GF-D8 (cell line): ENCODE data around the gene ZNF524.
A peak's percentile ranks its signal among the peaks of the same experiment; 100 is the strongest.
"Not testable (repeated sequence)": the region's sequence is repeated elsewhere in the genome, so short reads cannot be mapped to it uniquely, and the experiment has no call there.

Experiments
- DNase-seq: peaks from one replicate; lab custom pipeline; 2025; lab: John Stamatoyannopoulos, UW

The ZNF524 gene

GRCh38 chr19:55581823-55582223 is 18.3 kb upstream of the ZNF524 start:
- no peak for DNase-seq

DNA sequence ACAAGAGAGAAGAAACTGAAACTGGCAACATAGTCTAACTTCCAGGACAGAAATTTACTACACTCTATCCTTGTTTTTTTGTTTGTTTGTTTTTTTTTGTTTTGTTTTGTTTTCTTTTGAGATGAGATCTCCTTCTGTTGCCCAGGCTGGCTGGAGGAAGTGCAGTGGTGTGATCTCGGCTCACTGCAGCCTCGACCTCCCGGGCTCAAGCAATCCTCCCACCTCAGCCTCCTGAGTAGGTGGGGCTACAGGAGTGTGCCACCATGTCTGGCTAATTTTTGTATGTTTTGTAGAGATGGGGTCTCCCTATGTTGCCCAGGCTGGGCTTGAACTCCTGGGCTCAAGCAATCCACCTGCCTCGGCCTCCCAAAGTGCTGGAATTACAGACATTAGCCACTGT is 17.8 kb upstream of the ZNF524 start:
- not testable (repeated sequence) for DNase-seq

DNA sequence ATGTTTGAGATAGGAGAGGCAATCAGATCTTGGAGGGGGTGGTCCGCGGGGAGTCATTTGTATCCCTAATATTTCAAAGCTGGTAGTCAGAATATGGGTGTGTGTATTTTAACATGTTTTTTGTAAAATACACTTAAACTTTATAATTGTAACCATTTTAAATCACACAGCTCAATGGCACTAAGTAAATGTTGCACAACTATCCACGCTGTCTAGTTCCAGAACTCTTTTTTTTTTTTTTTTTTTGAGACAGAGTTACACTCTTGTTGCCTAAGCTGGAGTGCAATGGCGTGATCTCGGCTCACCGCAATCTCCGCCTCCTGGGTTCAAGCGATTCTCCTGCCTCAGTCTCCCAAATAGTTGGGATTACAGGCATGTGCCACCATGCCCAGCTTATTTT is 16.2 kb upstream of the ZNF524 start:
- DNase-seq: not testable (repeated sequence)

DNA sequence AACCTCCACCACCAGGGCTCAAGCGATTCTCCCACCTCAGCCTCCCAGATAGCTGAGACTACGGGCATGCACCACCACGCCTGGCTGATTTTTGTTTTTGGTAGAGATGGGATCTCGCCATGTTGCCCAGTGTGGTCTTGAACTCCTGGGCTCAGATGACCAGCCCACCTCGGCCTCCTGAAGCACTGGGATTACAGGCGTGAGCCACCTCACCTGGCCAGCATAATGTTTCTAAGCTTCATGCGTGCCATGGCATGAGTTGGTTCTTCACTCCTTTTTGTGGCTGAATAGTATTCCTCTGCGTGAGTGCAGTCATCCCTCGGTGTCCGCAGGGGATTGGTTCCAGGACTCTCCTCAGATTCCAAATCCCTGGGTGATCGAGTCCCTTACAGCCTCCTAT is 15.2 kb upstream of the ZNF524 start:
- DNase-seq: no peak

DNA sequence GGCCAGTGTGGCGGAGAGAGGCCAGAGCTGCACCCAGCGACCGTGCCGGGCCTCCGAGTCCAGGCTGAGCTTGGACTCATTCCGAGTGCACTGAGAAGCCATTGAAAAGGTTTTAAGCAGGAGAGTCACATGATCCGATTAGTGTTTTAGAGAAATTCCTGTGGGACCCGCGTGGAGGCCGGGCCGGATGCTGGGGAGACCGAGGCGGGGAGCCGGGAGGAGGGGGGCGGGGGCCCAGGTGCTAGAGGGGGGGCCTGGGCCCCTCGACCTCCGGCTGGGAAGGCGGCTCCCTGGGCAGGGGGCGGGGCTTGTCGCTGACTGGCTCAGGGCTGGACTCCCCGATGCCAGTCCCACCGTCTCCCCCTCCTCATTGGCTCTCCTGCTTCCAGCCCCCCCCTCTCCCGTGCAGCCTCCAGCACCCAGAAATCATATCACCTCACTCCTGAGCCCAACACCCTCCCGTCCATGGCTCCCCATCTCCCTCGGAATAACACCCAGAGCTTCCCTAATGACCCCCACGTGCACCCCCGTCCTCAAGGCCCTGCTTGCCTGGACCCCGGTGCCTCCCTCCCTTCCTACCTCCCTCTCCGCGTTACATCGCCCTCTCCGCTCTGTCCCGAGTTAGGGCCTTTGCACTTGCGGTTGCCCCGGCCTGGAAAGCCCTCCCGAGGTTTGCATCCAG is 14.3 kb upstream of the ZNF524 start:
- DNase-seq: no peak

DNA sequence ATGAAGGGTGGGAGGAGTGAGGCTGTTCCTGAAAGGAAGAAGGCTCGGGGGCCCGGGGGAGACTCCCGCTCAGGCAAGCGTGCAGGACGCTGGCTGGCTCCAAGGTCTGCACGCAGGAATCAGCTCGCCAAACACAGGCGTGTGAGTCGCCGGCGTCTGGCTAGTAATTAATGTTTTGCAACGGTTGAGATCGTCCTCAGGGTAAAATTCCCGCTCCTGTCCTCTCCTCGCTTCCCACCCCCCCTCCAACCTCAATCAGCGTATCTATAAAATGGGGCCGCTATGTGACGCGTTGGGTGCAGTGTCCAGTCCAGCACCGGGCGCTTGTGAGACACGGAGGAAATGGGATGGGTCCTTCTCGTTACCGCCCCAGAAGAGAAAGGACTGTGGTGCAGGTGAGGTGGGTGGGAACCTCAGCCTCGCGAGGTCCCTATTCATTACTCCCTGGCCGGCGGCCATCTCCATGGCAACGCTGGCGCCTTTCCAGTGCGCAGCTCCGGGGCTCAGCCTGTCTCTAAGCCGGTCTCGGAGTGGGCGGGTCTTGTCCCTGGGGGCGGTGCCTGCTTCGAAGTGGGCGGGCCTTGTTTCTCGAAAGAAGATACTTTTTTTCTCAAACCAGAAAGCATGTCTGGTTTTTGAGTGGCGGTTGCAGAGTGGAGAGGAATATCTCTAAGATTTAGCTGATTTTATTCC is 13.0 kb upstream of the ZNF524 start:
- no peak for DNase-seq

DNA sequence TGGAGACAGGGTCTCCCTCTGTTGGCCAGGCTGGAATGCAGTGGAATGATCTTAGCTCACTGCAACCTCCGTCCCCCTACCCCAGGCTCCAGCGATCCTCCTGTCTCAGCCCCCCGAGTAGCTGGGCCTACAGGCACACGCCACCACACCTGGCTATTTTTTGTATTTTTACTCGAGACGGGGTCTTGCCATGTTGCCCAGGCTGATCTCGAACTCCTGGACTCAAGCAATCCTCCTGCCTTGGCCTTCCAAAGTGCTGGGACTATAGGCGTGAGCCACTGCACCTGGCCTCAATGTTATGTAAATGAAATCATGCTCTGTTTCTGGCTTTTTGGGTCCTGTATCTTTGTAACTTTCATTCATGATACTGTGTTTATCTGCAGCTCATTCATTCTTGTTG is 11.3 kb upstream of the ZNF524 start:
- DNase-seq: no peak

DNA sequence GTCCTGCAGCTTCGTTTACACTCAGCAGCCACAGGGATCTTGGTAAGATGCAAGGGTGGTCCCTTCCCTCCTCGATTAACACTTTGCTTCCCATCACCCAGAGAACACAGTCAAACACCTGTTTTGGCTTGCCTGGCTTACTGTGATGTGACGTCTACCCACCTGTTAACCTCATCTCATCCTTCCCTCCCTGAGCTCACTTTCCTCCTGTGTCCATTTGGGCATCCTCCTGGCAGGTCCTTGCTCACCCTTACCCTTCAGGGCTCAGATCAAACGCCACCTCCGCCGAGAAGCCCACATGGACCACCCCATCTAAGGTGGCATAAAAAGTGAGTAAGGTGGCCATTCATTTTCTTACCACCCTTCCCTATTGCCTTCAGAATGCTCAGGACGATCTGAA is 10.0 kb upstream of the ZNF524 start:
- no peak for DNase-seq

GRCh38 chr19:55590617-55591016 is 9.5 kb upstream of the ZNF524 start:
- DNase-seq: no peak

GRCh38 chr19:55591555-55591954 is 8.5 kb upstream of the ZNF524 start:
- no peak for DNase-seq

DNA sequence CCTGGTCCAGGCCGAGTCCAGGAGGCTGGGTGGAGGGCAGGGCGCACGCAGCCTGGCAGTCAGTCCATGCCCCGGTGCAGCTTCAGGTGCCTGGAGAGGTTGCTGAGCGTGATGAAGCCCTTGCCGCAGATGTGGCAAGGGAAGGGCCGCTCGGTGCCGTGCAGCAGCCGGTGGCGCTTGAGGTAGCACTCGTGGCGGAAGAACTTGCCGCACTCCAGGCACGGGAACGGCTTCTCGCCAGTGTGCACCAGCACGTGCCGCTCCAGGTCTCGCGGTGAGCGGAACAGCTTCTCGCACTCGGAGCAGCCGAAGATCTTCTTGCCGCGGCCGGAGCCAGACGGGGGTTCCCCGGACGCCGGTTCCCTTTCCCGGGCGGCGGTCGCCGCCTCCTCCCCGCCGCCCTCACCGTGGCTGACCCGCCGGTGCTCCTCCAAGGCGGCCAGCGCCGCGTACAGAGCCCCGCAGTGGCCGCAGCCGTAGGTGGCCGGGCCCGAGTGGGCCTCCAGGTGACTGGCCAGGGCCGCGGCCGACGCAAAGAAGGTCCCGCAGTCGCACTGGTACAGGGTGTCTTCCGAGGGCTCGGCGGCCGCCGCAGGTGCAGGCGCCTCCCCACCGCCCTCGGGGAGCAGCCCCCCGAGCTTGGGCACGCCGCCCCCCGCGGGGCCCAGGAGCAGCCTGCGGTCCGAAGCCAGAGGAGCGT is 7.5 kb upstream of the ZNF524 start:
- no peak for DNase-seq

DNA sequence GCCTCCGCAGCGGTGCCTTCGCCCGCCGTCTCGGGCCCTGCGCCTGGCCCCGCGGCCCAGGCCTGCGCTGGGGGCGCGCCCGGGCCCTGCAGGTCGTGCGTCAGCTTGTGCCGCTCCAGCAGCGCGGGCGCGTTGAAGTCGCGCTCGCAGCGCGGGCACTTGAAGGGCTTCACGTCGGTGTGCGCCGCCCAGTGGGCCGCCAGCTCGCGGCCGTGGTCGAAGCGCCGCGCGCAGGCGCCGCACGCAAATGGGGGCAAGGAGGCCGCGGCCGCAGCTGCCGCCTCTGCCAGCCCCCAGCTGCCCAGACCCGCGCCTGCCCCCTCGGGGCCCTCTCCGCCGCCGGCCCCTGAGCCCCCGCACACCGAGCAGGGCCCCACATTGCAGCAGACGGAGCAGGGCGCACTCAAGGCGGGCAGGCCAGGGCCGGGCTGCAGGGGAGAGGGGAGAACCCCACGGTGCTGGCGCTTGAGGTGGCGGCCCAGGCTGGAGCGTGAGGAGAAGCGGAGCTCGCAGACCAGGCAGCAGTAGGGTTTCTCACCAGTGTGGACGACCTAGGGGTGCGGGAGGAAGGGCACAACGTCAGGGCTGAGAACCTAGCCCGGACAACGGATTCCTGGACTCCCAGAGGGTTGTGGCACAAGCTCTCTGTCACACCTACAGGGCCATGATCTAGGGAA is 6.9 kb upstream of the ZNF524 start:
- DNase-seq: no peak

DNA sequence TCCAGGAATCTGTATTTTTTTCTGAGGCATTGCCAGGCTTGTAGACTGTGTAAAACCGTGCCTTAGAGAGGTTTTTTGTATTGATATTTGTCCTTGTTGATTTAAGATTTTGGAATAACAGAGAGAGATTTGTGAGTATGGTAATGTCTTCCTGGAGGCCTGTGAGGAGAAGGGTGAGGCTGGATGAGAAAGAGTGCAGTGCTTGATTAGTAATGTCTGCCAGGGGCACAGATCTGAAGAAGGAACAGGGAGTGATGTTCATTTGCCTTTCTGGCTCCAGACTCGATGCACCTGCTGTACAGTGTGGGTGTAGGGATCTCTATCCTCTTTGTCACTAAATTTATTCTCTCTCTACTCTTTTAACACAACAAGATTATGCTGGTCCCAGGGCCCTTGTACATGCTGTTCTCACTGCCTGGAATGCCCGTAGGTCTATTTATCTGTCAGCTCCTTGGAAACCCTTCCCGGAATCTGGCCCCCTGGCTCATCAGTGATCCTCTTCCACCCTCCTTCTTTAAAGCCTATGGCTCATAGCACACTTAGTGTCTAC is 5.0 kb upstream of the ZNF524 start:
- DNase-seq: no peak

GRCh38 chr19:55596304-55596703 is 3.8 kb upstream of the ZNF524 start:
- DNase-seq: no peak

- DNase-seq: no peak
Measured at GRCh38 chr19:55597501-55597921, 2.6 kb upstream of the ZNF524 start.

DNA sequence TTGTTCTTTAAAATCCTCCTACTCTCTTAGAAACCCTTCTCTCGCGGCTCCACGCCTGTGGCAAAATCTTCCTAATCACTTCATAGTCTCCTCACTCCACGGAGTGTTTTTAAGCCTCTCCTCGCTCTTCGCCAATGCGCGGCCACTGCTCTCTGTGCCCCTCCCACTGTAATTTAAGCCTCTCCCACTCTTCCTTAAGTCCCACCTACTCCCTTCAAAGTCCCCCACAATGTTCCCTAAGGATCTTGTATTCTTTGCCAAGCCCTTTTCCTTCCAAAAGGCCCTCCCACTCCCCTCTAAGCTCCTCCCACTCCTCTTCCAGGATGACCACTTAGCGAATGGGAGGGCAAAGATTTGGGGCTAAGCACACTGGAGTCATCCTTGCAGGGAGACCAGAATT is 2.1 kb upstream of the ZNF524 start:
- DNase-seq: no peak

- DNase-seq: peak; percentile 73
Measured at GRCh38 chr19:55598719-55599467, 1.2 kb upstream of the ZNF524 start.

GRCh38 chr19:55599468-55599841 is 633 bp upstream of the ZNF524 start, which contains the start of gene FIZ1:
Gene FIZ1, minus strand, starts transcription at chr19:55599517. Its CDS starts 1,652 bp downstream, at chr19:55597865.
- peak; percentile 94 for DNase-seq

DNA sequence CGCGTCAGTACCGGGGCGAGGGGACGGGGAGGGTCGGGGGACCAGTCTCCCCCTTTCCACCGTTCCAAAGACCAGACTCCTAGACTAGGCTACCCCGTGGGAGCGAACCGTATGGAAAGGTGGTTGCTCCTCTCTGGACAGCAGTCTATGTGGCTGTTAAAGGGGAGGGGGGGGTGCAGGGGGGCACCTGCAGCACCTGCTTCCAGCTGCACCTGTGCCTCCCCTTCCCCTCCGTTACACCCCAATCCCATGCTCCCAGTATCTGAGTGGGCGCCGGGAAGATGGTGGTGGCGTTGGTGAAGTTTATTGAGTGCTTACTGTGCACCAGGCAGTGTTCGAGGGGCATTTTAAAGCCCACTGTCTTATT is 557 bp downstream of the ZNF524 start:
- DNase-seq: no peak

DNA sequence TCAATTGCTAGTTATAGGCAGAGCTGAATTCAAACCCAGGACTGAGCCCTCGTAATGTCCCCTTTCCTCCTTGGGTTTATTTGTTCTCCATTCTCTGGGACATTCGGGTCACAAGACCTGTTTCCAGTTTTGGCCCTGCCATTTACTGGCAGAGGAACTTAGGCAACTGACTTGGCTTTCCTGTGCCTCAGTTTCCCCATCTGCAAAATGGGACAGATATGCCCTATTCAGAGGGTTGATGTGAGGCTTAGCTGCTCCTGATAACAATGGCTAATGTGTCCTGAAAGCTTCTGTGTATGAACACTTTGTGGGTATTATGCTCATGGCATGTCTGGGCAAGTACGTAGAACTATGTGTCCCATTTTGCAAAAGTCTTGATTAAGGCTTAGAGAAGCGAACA is 996 bp downstream of the ZNF524 start:
- no peak for DNase-seq

DNA sequence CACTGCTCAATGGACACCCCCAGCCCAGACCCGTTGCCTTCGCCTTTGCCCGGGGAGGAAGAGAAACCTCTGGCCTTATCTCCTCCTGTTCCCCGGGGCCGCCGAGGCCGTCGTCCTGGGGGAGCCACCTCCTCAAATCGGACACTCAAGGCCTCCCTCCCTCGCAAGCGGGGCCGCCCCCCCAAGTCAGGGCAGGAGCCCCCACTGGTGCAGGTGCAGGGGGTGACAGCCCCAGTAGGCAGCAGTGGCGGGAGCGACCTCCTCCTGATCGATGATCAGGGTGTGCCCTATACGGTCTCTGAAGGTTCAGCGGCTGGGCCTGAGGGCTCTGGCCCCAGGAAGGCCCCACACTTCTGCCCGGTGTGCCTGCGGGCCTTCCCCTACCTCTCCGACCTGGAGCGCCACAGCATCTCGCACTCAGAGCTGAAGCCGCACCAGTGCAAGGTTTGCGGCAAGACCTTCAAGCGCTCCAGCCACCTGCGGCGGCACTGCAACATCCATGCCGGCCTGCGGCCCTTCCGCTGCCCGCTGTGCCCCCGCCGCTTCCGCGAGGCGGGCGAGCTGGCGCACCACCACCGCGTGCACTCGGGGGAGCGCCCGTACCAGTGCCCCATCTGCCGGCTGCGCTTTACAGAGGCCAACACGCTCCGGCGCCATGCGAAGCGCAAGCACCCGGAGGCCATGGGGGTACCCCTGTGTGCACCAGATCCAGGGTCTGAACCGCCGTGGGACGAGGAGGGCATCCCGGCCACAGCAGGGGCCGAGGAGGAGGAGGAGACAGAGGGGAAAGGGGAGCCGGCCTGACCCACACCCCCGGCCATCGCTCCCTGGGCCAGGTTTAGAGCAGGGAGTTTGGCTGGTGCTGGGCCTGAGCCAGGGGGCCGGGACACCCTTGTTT is 2.3 kb downstream of the ZNF524 start:
- no peak for DNase-seq
